ENCODE results near the gene VPS25.
A peak's percentile ranks its signal among the peaks of the same experiment; 100 is the strongest.

VPS25 gene

DNA sequence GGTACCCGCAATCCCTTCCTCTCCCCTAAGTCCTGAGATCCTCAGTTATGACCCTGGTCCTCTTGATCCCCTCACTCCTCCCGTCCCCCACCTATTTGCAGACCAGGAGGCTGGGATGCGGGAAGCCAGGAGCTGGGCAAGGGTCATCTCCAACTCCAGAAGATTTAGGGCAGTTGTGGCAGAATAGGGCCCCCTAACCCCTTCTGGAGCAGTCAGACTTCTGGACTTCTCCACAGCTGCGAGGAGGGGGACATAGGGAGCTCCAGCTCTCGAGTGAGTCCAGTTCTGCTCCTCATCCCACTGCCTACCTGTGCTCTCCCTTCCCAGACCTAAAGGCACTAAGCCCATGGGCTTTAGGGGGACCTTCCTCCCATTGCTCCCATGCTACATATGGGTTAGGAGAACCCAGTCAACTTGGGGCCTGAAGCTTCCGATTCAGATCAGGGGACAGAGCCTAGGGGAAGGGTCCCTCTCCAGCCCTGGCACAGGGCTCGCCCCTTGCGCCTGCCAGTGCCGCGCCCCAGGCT, 8.5 kb downstream of the VPS25 start:
- Histone ChIP-seq H3K4me1 (ENCODE audit: control insufficient read depth in 1 of 2, insufficient read depth in 2 of 2, low read length in 2 of 2) (peaks cover 16 to 18% of the 10 kb centered on the region in 2 donors), H3K4me3 (ENCODE audit: low read depth in 1 of 2, low read length in 2 of 2) (peak overlapping the region; percentile 57 to 58), H3K27ac (ENCODE audit: low read depth, low read length) (no peak overlapping the region), H3K36me3 (ENCODE audit: control insufficient read depth in 1 of 2, insufficient read depth in 2 of 2, low read length in 2 of 2) (peaks cover 11 to 26% of the 10 kb centered on the region in 2 donors), H3K9me3 (ENCODE audit: control insufficient read depth in 1 of 2, low read length in 2 of 2) (no peaks in the 10 kb centered on the region), H3K9ac (ENCODE audit: low read depth in 1 of 2, low read length in 2 of 2) (peak overlapping the region; percentile 22 to 63), H3K27me3 (ENCODE audit: control insufficient read depth in 1 of 2, insufficient read depth in 2 of 2, low read length in 2 of 2) (peaks cover 31 to 33% of the 10 kb centered on the region in 2 donors)

DNA sequence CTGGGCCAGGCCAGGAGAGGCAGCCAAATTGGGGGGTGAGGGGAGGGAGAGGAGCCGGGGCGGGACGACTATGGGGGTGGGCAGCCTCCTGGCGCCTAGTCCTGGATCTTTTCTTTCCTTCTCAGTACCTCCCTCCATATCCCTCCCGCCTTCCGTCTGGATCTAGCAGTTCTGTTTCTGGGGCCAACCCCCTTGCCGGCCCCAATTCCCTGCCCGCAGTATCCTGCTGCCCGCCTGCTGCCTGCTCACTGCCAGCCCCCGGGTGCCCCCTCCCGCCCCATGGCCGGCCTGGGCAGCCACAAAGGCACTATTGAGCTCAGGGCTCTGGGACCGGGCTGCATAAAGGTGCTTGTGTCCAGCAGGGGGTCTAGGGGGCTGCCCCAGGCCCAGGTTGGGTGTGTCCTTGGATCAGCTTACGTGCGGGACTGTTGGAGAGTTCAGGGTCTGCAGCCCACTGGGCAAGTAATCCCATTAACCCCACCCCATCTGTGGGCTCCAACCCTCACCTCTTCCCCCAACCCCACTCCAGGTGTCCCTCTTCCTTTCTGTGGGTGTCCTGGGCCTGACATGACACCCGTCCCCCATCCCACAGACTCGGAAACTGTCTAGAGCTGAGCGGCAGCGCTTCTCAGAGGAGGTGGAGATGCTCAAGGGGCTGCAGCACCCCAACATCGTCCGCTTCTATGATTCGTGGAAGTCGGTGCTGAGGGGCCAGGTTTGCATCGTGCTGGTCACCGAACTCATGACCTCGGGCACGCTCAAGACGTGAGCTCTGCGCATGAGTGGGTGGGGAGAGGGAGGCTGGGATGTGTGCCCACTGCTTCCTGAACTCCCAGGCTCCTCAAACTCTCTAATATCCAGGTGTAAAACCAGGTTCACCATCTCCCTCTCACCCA, 9.2 kb downstream of the VPS25 start:
- H3K9me3 ChIP-seq (ENCODE audit: control insufficient read depth in 1 of 2, low read length in 2 of 2): no peaks in the 10 kb centered on the region
- H3K27ac ChIP-seq (ENCODE audit: low read depth, low read length): no peak overlapping the region
- H3K27me3 ChIP-seq (ENCODE audit: control insufficient read depth in 1 of 2, insufficient read depth in 2 of 2, low read length in 2 of 2): peaks cover 31 to 33% of the 10 kb centered on the region in 2 donors
- peak overlapping the region in 1 of 2 donors; percentile 22 for H3K9ac ChIP-seq (ENCODE audit: low read depth in 1 of 2, low read length in 2 of 2)
- H3K36me3 ChIP-seq (ENCODE audit: control insufficient read depth in 1 of 2, insufficient read depth in 2 of 2, low read length in 2 of 2): peaks cover 11 to 20% of the 10 kb centered on the region in 2 donors
- peaks cover 16 to 18% of the 10 kb centered on the region in 2 donors for H3K4me1 ChIP-seq (ENCODE audit: control insufficient read depth in 1 of 2, insufficient read depth in 2 of 2, low read length in 2 of 2)
- peak overlapping the region; percentile 57 to 58 for H3K4me3 ChIP-seq (ENCODE audit: low read depth in 1 of 2, low read length in 2 of 2)

DNA sequence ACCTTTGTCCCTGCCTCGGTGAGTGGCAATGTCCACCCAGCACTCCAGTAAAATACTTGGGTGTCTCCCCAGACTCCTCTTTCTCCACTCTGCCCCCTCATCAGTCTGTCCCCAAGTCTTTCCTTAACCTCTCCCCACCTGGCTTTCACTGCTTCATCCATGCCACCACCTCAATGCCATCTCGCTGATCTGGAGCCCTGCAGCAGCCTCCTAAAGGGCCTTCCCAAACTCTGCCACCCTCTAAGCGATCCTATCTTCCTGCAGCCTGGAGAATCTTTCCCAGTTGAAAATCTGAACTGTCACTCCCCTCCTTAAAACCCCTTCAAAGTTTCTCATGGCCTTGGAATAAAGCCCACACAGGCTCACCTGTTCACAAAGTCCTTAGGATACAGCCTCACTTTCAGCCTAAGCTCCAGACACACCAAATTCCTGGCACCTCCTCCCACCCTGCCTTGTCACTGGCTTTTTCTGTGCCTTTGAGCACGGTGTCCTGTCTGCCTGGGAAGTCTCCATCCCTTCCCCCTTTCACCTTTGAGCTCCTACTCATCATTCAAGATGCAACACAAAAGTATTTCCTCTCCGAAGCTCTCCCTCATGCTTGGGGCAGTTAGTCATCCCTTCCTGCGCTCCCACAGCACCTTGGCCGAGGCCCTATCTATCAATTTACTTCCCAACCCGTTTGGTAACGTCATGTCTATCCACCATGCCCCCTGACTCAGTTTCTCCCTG, 10.0 kb downstream of the VPS25 start:
- H3K36me3 ChIP-seq (ENCODE audit: control insufficient read depth in 1 of 2, insufficient read depth in 2 of 2, low read length in 2 of 2): peaks cover 10 to 12% of the 10 kb centered on the region in 2 donors
- no peak overlapping the region for H3K9ac ChIP-seq (ENCODE audit: low read depth in 1 of 2, low read length in 2 of 2)
- H3K4me3 ChIP-seq (ENCODE audit: low read depth in 1 of 2, low read length in 2 of 2): peak overlapping the region in 1 of 2 donors; percentile 5
- H3K27me3 ChIP-seq (ENCODE audit: control insufficient read depth in 1 of 2, insufficient read depth in 2 of 2, low read length in 2 of 2): peaks cover 31 to 33% of the 10 kb centered on the region in 2 donors
- H3K4me1 ChIP-seq (ENCODE audit: control insufficient read depth in 1 of 2, insufficient read depth in 2 of 2, low read length in 2 of 2): peaks cover 16 to 18% of the 10 kb centered on the region in 2 donors
- no peak overlapping the region for H3K27ac ChIP-seq (ENCODE audit: low read depth, low read length)
- H3K9me3 ChIP-seq (ENCODE audit: control insufficient read depth in 1 of 2, low read length in 2 of 2): no peaks in the 10 kb centered on the region

- H3K27me3 ChIP-seq (ENCODE audit: control insufficient read depth in 1 of 2, insufficient read depth in 2 of 2, low read length in 2 of 2): peaks cover 31 to 33% of the 10 kb centered on the region in 2 donors
- H3K36me3 ChIP-seq (ENCODE audit: control insufficient read depth in 1 of 2, insufficient read depth in 2 of 2, low read length in 2 of 2): peaks cover 5 to 6% of the 10 kb centered on the region in 2 donors
- no peak overlapping the region for H3K27ac ChIP-seq (ENCODE audit: low read depth, low read length)
- H3K9ac ChIP-seq (ENCODE audit: low read depth in 1 of 2, low read length in 2 of 2): no peak overlapping the region
- no peaks in the 10 kb centered on the region for H3K9me3 ChIP-seq (ENCODE audit: control insufficient read depth in 1 of 2, low read length in 2 of 2)
- no peak overlapping the region for H3K4me3 ChIP-seq (ENCODE audit: low read depth in 1 of 2, low read length in 2 of 2)
- peaks cover 16 to 18% of the 10 kb centered on the region in 2 donors for H3K4me1 ChIP-seq (ENCODE audit: control insufficient read depth in 1 of 2, insufficient read depth in 2 of 2, low read length in 2 of 2)
Measured at GRCh38 chr17:42783791-42784138, 10.5 kb downstream of the VPS25 start.

DNA sequence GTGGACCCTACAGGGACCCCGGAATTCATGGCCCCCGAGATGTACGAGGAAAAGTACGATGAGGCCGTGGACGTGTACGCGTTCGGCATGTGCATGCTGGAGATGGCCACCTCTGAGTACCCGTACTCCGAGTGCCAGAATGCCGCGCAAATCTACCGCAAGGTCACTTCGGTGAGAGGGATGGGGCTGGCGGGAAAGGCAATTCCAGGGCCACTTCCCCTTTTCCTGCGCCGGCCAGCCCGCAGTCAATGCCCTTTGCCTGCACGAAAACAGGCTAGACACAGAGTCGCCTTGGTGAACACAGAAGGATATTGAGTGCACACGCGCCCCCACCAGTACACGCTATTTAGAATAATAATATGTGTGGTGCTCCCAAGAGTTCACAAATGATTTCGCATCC, 11.2 kb downstream of the VPS25 start:
- H3K9ac ChIP-seq (ENCODE audit: low read depth in 1 of 2, low read length in 2 of 2): no peak overlapping the region
- H3K9me3 ChIP-seq (ENCODE audit: control insufficient read depth in 1 of 2, low read length in 2 of 2): no peaks in the 10 kb centered on the region
- peaks cover 16 to 18% of the 10 kb centered on the region in 2 donors for H3K4me1 ChIP-seq (ENCODE audit: control insufficient read depth in 1 of 2, insufficient read depth in 2 of 2, low read length in 2 of 2)
- H3K36me3 ChIP-seq (ENCODE audit: control insufficient read depth in 1 of 2, insufficient read depth in 2 of 2, low read length in 2 of 2): peaks cover 0 to 2% of the 10 kb centered on the region in 2 donors
- peaks cover 31 to 33% of the 10 kb centered on the region in 2 donors for H3K27me3 ChIP-seq (ENCODE audit: control insufficient read depth in 1 of 2, insufficient read depth in 2 of 2, low read length in 2 of 2)
- H3K4me3 ChIP-seq (ENCODE audit: low read depth in 1 of 2, low read length in 2 of 2): no peak overlapping the region
- no peak overlapping the region for H3K27ac ChIP-seq (ENCODE audit: low read depth, low read length)

GRCh38 chr17:42784811-42785592, 11.8 kb downstream of the VPS25 start:
- Histone ChIP-seq H3K9ac (ENCODE audit: low read depth in 1 of 2, low read length in 2 of 2) (no peak overlapping the region), H3K27me3 (ENCODE audit: control insufficient read depth in 1 of 2, insufficient read depth in 2 of 2, low read length in 2 of 2) (peaks cover 31 to 33% of the 10 kb centered on the region in 2 donors), H3K27ac (ENCODE audit: low read depth, low read length) (no peak overlapping the region), H3K9me3 (ENCODE audit: control insufficient read depth in 1 of 2, low read length in 2 of 2) (no peaks in the 10 kb centered on the region), H3K4me1 (ENCODE audit: control insufficient read depth in 1 of 2, insufficient read depth in 2 of 2, low read length in 2 of 2) (peaks cover 10 to 12% of the 10 kb centered on the region in 2 donors), H3K36me3 (ENCODE audit: control insufficient read depth in 1 of 2, insufficient read depth in 2 of 2, low read length in 2 of 2) (no peaks in the 10 kb centered on the region), H3K4me3 (ENCODE audit: low read depth in 1 of 2, low read length in 2 of 2) (no peak overlapping the region)

DNA sequence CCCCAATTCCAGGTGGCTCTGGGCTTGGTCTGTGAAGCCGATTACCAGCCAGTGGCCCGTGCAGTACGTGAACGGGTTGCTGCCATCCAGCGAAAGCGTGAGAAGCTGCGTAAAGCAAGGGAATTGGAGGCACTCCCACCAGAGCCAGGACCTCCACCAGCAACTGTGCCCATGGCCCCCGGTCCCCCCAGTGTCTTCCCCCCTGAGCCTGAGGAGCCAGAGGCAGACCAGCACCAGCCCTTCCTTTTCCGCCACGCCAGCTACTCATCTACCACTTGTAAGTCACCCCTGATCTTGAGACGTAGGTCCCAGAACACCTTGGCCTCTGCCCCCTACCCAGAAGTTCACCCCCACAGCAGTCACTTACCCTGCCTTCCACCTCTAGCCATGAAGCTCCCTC, 14.0 kb downstream of the VPS25 start:
- H3K27ac ChIP-seq (ENCODE audit: low read depth, low read length): no peak overlapping the region
- no peaks in the 10 kb centered on the region for H3K36me3 ChIP-seq (ENCODE audit: control insufficient read depth in 1 of 2, insufficient read depth in 2 of 2, low read length in 2 of 2)
- no peak overlapping the region for H3K9ac ChIP-seq (ENCODE audit: low read depth in 1 of 2, low read length in 2 of 2)
- no peak overlapping the region for H3K4me3 ChIP-seq (ENCODE audit: low read depth in 1 of 2, low read length in 2 of 2)
- no peaks in the 10 kb centered on the region for H3K9me3 ChIP-seq (ENCODE audit: control insufficient read depth in 1 of 2, low read length in 2 of 2)
- H3K4me1 ChIP-seq (ENCODE audit: control insufficient read depth in 1 of 2, insufficient read depth in 2 of 2, low read length in 2 of 2): peaks cover 8 to 9% of the 10 kb centered on the region in 2 donors
- peaks cover 21 to 22% of the 10 kb centered on the region in 2 donors for H3K27me3 ChIP-seq (ENCODE audit: control insufficient read depth in 1 of 2, insufficient read depth in 2 of 2, low read length in 2 of 2)

DNA sequence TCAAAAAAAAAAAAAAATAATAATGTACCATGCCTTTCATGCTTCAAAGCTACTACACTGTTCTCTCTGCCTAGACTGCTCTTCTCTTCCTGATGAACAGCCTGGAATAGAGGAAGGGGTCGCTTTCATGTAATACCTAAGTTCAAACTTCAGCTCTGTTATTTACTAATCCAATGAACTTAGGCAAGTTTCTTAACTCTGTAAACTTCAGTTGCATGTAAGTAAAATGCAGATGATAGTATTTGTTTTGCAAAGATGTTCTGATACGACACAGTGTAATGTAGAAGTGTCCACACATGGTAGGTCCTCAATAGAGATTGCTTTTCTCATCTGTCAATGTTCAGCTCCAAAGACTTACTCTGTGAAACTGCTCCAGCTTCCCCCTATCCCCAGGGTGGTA, 18.7 kb downstream of the VPS25 start:
- H3K36me3 ChIP-seq (ENCODE audit: control insufficient read depth in 1 of 2, insufficient read depth in 2 of 2, low read length in 2 of 2): peaks cover 6 to 10% of the 10 kb centered on the region in 2 donors
- no peaks in the 10 kb centered on the region for H3K27me3 ChIP-seq (ENCODE audit: control insufficient read depth in 1 of 2, insufficient read depth in 2 of 2, low read length in 2 of 2)
- H3K27ac ChIP-seq (ENCODE audit: low read depth, low read length): no peak overlapping the region
- H3K9ac ChIP-seq (ENCODE audit: low read depth in 1 of 2, low read length in 2 of 2): no peak overlapping the region
- H3K9me3 ChIP-seq (ENCODE audit: control insufficient read depth in 1 of 2, low read length in 2 of 2): no peaks in the 10 kb centered on the region
- no peak overlapping the region for H3K4me3 ChIP-seq (ENCODE audit: low read depth in 1 of 2, low read length in 2 of 2)
- H3K4me1 ChIP-seq (ENCODE audit: control insufficient read depth in 1 of 2, insufficient read depth in 2 of 2, low read length in 2 of 2): peaks cover 16% of the 10 kb centered on the region in 2 donors

DNA sequence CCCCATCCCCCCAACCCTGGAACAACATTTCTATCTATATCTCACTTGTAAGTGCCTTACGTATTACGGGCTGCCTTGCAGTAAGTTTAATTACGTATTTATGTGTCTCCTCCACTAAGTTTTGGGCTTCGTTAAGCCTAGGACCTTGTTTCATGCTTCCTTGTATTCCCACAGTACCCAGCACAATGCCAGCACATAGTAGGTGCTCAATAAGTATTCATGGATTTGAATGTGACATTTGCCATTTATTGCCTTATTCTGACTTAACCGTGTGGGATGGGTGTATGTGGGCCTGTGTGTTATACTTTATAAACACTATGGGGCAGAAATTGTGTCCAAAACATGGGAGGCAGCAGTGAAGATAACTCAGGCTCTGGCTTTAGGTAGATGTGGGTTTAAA, 19.3 kb downstream of the VPS25 start:
- Histone ChIP-seq H3K27ac (ENCODE audit: low read depth, low read length) (no peak overlapping the region), H3K27me3 (ENCODE audit: control insufficient read depth in 1 of 2, insufficient read depth in 2 of 2, low read length in 2 of 2) (no peaks in the 10 kb centered on the region), H3K36me3 (ENCODE audit: control insufficient read depth in 1 of 2, insufficient read depth in 2 of 2, low read length in 2 of 2) (peaks cover 7 to 10% of the 10 kb centered on the region in 2 donors), H3K4me3 (ENCODE audit: low read depth in 1 of 2, low read length in 2 of 2) (no peak overlapping the region), H3K4me1 (ENCODE audit: control insufficient read depth in 1 of 2, insufficient read depth in 2 of 2, low read length in 2 of 2) (peaks cover 20 to 22% of the 10 kb centered on the region in 2 donors), H3K9me3 (ENCODE audit: control insufficient read depth in 1 of 2, low read length in 2 of 2) (no peaks in the 10 kb centered on the region), H3K9ac (ENCODE audit: low read depth in 1 of 2, low read length in 2 of 2) (no peak overlapping the region)
